NCI-H1105 (cell line): ENCODE data around the gene ACACB.

Experiments
- DNase-seq: peaks from one replicate; lab custom pipeline; 2025; lab: John Stamatoyannopoulos, UW

ACACB gene

DNA sequence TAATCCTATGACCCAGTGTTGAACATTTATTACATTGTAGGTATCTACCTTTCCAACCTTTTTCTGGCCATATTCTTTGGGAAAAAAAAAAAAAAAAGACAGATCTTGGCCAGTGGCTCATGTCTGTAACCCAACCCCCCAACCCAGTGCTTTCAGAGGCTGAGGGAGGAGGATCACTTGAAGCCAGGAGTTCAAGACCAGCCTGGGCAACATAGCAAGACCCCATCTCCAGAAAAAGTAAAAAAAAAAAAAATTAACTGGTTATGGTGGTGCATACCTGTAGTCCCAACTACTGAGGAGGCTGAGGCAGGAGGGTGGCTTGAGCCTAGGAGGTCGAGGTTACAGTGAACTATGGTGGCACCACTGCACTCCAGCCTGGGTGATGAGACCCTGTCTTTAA is 58.1 kb downstream of the ACACB start:
- DNase-seq = no peak

DNA sequence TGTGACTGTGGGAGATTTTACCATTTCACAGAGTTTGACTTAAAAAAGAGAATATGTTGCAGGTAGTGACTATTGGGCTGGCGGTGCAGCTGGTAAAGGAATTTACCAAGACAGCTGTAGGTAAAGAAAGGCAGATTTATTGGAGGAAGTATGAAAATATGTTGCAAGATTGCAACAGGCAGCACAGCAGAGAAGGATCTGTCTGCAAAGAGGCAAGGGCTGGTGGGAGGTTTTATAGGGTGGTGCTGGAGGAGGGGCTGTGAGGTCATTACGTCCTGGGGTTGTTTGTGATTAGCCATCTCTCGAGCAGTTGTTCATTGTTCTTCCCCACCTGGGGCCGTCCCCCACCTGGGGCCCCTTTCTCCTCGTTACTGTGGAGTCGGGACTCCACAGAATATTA is 62.1 kb downstream of the ACACB start:
- DNase-seq = no peak

DNA sequence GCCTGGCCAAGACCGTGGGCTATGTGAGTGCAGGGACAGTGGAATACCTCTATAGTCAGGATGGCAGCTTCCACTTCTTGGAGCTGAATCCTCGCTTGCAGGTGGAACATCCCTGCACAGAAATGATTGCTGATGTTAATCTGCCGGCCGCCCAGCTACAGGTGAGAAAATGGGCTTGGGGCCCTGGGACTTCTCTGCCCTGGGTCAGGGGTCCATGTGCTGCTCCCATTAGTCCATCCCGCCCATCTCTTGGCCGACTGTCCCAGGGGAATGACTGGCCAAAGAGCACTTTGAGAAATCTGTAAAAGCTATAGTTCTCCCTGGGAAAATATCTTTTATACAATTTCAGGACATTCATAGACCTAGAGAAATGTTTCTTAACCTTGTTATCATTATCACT is 63.5 kb downstream of the ACACB start:
- no peak for DNase-seq

DNA sequence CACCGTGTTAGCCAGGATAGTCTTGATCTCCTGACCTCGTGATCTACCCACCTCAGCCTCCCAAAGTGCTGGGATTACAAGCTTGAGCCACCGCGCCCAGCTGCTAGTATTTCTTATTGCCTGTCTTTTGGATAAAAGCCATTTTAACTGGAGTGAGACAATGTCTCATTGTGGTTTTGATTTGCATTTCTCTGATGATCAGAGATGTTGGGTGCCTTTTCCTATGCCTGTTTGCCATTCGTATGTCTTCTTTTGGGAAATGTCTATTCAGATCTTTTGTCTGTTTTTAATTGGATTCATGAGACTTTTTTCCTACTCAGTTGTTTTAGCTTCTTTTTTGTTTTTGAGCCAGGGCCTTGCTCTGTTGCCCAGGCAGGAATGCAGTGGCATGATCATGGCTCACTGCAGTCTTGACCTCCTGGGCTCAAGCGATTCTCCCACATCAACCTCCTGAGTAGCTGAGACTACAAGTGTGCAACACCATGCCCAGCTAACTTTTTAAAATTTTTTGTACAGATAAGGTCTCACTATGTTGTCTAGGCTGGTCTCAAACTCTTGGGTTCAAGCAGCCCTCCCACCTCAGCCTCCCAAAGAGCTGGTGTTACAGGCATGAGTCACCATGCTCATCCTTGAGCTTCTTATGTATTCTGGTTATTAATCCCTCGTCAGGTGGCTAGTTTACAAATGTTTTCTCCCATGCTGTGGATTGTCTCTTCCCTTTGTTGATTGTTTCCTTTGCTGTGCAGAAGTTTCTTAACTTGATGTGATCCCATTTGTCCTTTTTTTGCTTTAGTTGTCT is 65.9 kb downstream of the ACACB start:
- DNase-seq = no peak

DNA sequence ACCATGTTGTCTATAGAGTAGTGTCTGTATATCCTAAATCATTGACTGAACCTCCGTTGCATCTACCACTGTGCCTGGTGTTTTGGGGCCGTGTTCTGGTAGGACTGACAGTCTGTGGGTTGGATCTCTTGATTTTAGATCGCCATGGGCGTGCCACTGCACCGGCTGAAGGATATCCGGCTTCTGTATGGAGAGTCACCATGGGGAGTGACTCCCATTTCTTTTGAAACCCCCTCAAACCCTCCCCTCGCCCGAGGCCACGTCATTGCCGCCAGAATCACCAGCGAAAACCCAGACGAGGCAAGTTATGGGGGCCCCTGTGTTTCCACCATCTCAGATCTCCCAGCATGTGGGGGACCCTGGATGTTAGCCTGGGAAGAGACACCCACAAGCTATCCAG is 69.1 kb downstream of the ACACB start:
- no peak for DNase-seq

DNA sequence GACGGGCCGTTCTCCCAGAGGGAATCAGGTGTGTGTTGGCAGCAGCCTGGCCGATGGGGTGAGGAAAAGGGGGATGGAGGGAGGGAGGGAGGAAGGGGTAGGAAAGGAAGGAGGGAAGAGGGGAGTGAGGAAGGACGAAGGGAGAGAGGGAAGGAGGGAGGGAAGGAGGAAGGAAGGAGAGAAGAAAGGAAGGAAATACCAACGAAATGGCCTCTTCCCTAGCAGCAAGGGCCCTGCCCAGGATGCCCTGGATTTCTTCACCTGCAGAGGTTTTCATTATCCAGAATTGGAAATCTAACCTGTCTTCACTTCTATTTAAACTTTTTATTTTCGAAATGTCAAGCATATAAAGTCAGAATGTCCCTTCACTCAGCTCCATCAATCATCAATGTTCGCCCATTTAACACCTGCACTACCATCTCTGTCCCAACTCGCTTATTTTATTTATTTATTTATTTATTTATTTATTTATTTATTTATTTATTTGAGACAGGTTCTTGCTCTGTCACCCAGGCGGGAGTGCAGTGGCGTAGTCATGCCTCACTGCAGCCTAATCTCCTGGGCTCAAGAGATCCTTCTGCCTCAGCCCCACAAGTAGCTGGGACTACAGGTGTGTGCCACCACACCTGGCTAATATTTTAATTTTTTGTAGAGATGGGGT is 70.7 kb downstream of the ACACB start:
- DNase-seq = no peak

DNA sequence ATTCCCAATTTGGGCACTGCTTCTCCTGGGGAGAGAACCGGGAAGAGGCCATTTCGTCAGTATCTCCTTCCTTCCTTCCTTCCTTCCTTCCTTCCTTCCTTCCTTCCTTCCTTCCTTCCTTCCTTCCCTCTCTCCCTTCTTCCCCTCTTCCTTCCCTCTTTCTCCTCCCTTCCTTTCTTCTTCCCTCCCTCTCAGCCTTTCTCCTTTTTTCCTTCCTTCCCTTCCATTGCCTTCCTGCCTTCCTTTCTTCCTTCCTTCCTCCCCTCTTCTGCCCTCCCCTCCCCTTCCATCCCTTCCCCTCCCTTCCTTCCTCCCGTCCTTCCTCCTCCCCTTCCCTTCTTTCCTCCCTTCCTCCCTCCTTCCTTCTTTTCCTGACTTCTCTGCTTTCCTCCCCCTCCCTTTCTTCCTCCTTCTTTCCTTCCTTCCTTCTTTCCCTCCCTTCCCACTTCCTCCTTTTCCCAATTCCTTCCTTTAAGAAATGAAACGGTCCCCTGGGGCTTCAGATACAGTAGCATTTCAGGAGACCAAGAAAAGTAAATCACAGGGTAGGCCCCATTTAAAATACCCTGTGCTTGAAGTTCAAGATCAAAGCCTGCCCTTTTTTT is 71.8 kb downstream of the ACACB start:
- DNase-seq = no peak

DNA sequence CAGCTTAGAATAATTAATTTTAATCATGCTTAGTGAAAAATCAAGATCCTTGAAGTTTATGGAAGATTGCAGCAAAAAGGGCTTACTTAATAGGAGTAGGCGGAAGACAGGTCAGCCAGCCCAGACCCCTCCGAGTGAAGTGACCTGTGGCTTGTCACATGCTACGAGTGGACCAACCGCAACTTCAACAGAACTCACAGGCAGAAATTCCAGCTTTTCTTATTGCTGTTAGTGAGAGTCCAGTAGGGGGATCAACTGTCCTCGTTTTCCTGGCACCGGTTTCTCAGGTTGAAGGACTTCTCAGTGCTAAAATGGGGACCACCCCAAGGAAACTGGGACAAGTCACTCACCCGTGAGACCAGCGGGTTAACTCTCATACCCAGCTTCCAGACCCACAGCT is 72.9 kb downstream of the ACACB start:
- no peak for DNase-seq

DNA sequence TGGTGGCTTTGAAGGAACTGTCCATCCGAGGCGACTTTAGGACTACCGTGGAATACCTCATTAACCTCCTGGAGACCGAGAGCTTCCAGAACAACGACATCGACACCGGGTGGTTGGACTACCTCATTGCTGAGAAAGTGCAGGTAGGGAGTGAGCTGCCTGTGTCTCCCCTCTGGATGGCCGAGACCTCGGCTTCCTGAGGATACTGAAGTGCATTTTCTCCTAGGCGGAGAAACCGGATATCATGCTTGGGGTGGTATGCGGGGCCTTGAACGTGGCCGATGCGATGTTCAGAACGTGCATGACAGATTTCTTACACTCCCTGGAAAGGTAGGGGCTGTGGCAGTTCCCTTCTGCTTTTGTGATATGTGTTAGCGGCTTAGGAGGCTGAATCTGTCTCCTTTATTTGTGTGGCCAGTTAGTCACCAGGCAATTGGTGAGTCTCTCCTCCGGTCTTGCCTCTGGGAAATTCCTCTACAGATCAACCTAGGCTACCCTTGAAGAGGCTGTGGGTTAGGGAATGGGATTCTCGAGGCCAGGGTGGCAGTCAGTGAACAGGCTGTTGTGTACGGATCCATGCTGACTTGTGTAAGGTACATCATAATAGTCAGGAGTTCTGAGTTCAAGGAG is 75.3 kb downstream of the ACACB start:
- no peak for DNase-seq

DNA sequence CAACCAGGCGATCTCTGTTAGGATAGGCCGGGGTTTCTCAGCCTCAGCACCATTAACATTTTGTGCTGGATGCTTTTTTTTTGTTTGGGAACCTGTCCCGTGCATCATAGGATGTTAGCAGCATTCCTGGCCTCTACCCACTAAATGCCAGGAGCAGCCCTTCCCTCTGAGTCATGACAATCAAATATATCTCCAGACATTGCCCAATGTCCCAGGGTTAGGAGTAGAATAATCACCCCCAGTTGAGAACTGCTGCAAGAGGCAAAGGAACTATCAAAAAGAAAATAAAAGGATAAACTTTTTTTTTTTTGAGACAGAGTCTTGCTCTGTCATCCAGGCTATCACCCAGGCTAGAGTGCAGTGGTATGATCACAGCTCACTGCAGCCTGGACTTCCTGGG is 76.0 kb downstream of the ACACB start:
- DNase-seq = no peak

DNA sequence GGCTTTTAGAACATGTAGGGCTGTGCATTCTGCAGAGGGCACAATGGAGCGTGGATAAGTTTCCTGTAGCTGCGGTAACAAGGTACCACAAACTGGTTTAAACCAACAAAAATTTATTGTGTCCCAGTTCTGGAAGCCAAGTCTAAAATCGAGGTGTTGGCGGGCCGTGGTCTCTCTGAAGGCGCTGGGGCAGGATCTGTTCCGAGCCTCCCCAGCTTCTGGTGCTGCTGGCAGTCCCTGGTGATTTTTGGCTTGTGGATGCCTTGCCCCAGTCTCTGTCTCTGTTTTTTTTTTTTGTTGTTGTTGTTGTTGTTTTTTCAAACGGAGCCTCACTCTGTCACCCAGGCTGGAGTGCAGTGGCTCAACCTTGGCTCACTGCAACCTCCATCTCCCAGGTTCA is 77.5 kb downstream of the ACACB start:
- no peak for DNase-seq

DNA sequence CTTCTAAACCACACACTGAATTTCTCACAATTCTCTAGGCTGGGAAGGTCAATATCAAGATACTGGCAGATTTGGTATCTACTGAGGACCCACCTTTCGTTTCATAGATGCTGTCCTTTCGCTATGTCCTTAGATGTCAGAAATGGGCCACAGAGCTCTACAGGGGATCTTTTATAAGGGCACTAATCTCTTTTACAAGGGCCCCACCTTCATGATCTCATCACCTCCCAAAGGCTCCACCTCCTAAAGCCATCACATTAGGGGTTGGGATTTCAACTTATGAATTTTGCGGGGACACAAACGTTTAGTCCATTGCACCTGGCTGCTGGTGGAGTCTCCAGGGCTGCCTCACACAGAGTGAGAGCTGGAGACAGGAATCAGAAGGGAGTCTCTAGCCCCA is 79.9 kb downstream of the ACACB start:
- DNase-seq = no peak

DNA sequence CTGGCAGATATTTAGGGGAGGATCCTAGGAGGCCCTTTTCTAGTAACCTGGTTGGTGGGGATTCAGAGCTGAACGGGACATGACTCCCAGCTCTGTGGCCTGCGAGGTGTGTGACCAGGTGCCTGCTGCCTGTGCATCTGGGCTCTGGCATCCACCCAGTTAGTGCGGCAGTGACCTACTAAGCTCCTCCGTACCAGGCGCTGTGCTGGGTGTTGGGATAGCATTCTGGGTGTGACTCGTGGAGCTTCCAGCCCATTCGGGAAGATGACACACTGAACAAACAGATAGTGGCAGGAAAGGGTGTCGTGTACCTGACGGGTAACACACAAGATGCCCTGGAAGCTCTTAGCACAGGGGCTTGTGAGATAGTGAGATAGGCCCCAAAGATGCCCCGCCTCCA is 80.9 kb downstream of the ACACB start:
- no peak for DNase-seq

DNA sequence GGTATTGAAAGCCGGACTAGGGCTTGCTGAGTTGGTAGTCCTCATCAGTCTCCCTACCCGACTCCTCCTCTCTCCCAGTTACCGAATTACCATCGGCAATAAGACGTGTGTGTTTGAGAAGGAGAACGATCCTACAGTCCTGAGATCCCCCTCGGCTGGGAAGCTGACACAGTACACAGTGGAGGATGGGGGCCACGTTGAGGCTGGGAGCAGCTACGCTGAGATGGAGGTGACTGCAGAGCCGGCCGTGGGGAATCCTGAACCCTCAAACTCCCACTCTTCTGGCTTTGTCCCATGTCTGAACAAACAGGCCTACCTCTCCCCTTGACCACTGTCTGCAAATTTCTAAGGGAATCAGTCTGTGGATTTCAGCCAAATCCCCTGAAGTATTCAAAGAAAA is 82.9 kb downstream of the ACACB start:
- DNase-seq = no peak

DNA sequence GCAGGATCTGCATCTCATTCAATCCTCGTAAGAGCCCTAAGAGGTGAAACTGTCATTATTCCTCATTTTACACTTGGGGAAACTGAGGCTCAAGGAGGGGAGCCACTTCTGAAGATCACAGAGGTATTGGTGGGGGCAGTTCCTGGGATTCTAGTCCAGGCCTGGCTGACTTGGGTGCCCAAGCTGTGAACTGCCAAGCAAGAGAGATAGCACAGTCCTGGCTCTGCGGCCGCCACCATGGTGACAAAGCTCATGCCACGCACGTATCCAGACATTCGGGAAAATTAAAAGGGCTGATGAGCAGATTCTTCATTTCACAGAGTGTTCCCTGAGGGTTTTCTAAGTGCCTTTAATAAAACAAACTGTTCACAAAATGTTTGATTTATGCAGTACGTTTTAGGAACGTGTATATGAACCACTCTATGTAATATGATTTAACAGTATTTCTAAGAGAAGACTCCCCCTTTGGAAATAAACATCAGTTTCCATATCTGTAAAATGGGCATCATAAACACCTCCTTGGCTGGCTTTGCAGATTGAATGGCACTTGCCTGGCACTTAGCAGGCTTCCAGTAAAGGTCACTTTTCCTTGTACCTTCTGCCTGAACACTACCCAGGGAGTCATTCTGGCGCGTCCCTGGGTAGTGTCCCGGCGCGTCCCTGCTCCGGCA is 84.6 kb downstream of the ACACB start:
- DNase-seq = no peak

DNA sequence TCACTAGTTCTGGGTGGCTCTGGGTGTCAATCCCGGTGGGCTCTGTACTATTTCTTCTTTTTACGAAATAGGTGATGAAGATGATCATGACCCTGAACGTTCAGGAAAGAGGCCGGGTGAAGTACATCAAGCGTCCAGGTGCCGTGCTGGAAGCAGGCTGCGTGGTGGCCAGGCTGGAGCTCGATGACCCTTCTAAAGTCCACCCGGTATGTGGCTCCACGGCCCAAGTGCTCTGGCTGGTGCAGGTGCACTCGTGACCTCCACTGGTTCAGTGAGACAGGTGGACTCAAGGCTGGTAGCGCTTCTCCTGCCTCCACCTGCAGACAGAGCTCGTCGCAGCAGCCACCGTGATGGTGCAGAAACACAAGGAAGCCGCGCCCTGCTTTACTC is 85.1 kb downstream of the ACACB start:
- no peak for DNase-seq

DNA sequence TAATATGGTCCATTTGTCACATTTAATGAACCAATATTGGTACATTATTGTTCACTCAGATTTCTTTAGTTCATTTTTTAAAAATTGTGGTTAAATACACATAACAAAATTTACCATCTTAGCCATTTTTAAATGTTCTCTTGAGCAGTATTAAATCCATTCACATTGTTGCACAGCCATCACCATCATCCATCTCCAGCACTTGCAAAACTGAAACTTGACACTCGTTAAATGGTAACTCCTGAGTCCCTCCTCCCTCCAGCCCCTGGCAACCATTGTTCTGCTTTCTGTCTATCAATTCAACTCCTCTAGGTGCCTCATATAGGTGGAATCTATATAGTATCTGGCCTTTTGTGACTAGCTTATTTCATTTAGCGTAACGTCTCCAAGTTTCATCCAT is 86.4 kb downstream of the ACACB start:
- DNase-seq = no peak

DNA sequence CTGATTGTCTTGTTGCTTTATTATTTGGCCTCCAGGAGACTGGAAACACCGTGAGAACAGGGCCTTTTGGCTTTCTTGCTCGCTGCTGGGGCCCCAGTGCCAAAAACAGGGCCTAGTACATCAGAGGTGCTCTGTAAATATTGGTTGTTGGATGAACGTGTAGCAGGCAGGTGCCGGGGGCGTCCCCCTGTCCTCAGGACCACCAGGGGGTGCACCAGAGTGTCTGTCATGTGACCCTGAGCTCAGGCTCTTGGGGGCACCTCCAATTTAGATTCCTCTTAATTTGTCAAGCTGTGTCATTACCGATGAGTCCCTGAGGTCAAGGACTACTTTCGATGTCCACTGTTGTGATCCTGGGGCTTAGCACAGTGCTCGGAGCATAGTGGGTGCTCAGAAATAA is 87.1 kb downstream of the ACACB start:
- DNase-seq = no peak

DNA sequence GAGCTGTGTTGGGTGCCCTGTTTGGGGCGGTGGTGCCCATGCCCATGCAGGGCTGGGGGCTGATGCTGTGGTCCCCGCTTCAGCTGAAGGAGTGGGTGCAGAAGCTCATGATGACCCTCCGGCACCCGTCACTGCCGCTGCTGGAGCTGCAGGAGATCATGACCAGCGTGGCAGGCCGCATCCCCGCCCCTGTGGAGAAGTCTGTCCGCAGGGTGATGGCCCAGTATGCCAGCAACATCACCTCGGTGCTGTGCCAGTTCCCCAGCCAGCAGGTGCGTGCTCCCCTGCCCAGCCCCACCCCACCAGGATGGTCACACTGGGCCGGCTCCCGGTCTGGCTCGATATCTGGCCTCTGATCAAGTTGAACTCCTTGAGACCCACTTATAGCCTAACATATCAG is 92.7 kb downstream of the ACACB start:
- no peak for DNase-seq

DNA sequence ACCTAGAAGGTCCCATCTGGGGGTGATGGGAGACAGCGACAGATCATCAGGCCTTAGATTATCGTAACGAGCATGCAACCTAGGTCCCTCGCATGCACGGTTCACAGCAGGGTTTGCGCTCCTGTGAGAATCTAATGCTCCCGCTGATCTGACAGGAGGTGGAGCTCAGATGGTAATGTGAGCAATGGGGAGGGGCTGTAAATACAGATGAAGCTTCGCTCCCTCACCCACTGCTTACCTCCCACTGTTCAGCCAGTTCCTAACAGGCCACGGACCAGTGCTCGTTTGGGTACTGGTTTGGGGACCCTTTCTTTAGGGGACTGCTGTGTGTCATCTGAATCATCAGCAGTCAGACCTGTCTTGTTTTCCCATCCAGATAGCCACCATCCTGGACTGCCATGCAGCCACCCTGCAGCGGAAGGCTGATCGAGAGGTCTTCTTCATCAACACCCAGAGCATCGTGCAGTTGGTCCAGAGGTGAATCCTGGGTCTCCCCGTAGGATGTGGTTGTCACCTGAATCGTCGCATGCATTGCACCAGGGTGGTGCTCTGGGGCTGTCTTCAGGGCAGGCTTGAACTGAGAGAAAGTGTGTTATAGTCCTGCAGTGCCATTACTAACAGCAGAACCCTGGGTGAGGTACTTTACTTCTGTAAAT is 96.2 kb downstream of the ACACB start:
- DNase-seq = no peak

DNA sequence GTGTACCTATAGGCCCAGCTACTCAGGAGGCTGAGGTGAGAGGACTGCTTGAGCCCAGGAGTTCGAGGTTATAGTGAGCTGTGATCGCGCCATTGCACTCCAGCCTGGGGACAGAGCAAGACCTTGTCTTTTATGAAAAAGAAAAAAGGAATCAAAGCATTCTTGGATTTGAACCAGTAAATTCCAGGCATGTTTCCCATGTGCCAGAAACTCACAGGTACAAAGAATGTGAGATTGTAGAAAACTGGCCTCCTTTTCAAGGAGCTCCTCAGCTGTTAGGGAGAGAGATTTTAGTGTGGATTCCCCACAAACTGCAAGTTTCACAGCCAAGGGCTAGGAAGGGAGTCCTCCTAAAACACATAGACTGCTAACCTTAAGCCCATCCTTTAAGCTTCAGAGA is 97.7 kb downstream of the ACACB start:
- DNase-seq = no peak

DNA sequence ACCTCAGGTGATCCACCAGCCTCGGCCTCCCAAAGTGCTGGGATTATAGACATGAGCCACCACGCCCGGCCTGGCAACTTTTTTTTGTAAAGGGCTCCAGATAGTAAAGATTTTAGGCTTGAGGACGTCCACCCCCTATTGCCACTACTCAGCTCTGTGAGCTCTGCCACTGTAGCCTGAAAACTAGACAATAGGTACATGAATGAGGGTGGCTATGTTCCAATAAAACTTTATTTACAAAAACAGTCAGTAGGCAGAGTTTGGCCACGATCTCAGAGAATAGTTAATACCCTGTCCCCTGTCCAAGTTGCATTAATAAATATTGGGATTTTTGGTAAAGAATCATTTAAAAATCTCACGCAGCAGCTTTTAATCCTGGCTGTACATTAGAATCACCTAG is 102.6 kb downstream of the ACACB start:
- DNase-seq = no peak
